ENCODE results near the gene GREM1.

GREM1 gene

GRCh38 chr15:32790352-32790999 lies 72.7 kb downstream of the GREM1 start:
- no peak for DNase-seq

- no peak for DNase-seq
These were observed 74.6 kb downstream of the GREM1 start for GRCh38 chr15:32792436-32792835.

All from stimulated activated CD4-positive, alpha-beta T cell treated with anti-CD3 and anti-CD28 coated beads, Interleukin-4, amount 100 ng/mL, for 1 hour (primary cell).